Mesendoderm (in vitro differentiated cells): ENCODE measurements around the gene PEX16.

ENCODE experiments used
- DNase-seq: peaks from one replicate; pipeline ENCODE4 v3.0.0; 2013
- H2AK5ac ChIP-seq: 2 replicates; pipeline ENCODE4 v1.6.1; 2013; ENCODE audit warnings: low read length, inconsistent platforms
- H2BK120ac ChIP-seq: 2 replicates; pipeline ENCODE4 v1.6.1; 2013; ENCODE audit warnings: low read depth, mild to moderate bottlenecking, low read length, moderate library complexity, mixed read lengths
- H2BK15ac ChIP-seq: replicated peaks from 2 replicates; pipeline ENCODE4 v1.6.1; 2013; ENCODE audit warnings: low read depth, mild to moderate bottlenecking, moderate library complexity
- H2BK5ac ChIP-seq: 2 replicates; pipeline ENCODE4 v1.6.1; 2013; ENCODE audit warnings: low read length, inconsistent platforms
- H3K18ac ChIP-seq: 2 replicates; pipeline ENCODE4 v1.6.1; 2013; ENCODE audit warnings: mild to moderate bottlenecking, low read length, mixed read lengths
- H3K23ac ChIP-seq: one replicate; pipeline ENCODE4 v1.6.1; 2013; ENCODE audit warnings: low read length
- H3K27ac ChIP-seq: 2 replicates; pipeline ENCODE4 v1.5.1; 2013; ENCODE audit warnings: low read depth, mild to moderate bottlenecking, inconsistent platforms, low read length, moderate library complexity
- H3K27me3 ChIP-seq: 2 replicates; pipeline ENCODE4 v1.6.1; 2013; ENCODE audit warnings: low read length, control low read depth, mild to moderate bottlenecking, inconsistent platforms; ENCODE audit not compliant: insufficient read depth, poor library complexity
- H3K36me3 ChIP-seq: 2 replicates; pipeline ENCODE4 v1.6.1; 2013; ENCODE audit warnings: low read length, inconsistent platforms; ENCODE audit not compliant: control insufficient read depth, insufficient read depth
- H3K4ac ChIP-seq: one replicate; pipeline ENCODE4 v1.6.1; 2013; ENCODE audit warnings: low read depth, mild to moderate bottlenecking, low read length, moderate library complexity
- H3K4me1 ChIP-seq: 2 replicates; pipeline ENCODE4 v1.6.1; 2013; ENCODE audit warnings: low read depth, low read length, inconsistent platforms; ENCODE audit not compliant: control insufficient read depth
- H3K4me2 ChIP-seq: 2 replicates; pipeline ENCODE4 v1.6.1; 2013; ENCODE audit warnings: low read length
- H3K4me3 ChIP-seq: 2 replicates; pipeline ENCODE4 v1.5.1; 2013; ENCODE audit warnings: mild to moderate bottlenecking, low read length
- H3K56ac ChIP-seq: one replicate; pipeline ENCODE4 v1.6.1; 2013; ENCODE audit warnings: low read length
- H3K79me1 ChIP-seq: 2 replicates; pipeline ENCODE4 v1.6.1; 2013; ENCODE audit warnings: low read length, inconsistent platforms
- H3K79me2 ChIP-seq: 2 replicates; pipeline ENCODE4 v1.6.1; 2013; ENCODE audit warnings: mild to moderate bottlenecking, low read length; ENCODE audit not compliant: control insufficient read depth, insufficient read depth
- H3K9ac ChIP-seq: 2 replicates; pipeline ENCODE4 v1.6.1; 2013; ENCODE audit warnings: low read length, inconsistent platforms
- H4K5ac ChIP-seq: one replicate; pipeline ENCODE4 v1.6.1; 2013; ENCODE audit warnings: low read length
- H4K8ac ChIP-seq: one replicate; pipeline ENCODE4 v1.6.1; 2013; ENCODE audit warnings: low read depth, mild to moderate bottlenecking, control low read depth, low read length, moderate library complexity
- WGBS: extraction: QIAGEN DNeasy Blood & Tissue Kit; methylation state at CpG from one replicate; pipeline ENCODE4 v1.1.7; 2013; ENCODE audit warnings: low lambda C conversion rate, missing lambda C conversion rate; ENCODE audit not compliant: insufficient coverage; ENCODE audit errors: extremely low coverage; 5-methylcytosine and 5-hydroxymethylcytosine counted together

The PEX16 gene

GRCh38 chr11:45864041-45864440 lies 53.6 kb downstream of the PEX16 start:
- Histone ChIP-seq H2BK5ac (no peak overlapping the region), H3K18ac (no peak overlapping the region), H3K27me3 (no peaks in the 10 kb centered on the region), H3K23ac (no peak overlapping the region), H3K4me1 (no peaks in the 10 kb centered on the region), H2AK5ac (no peak overlapping the region), H3K56ac (no peak overlapping the region), H3K4me3 (no peak overlapping the region), H4K8ac (no peak overlapping the region), H3K79me2 (no peaks in the 10 kb centered on the region), H3K36me3 (peaks cover 5% of the 10 kb centered on the region), H3K4me2 (no peak overlapping the region), H2BK120ac (no peak overlapping the region), H3K79me1 (no peaks in the 10 kb centered on the region), H3K4ac (no peak overlapping the region), H3K27ac (no peak overlapping the region), H4K5ac (no peak overlapping the region), H3K9ac (no peak overlapping the region), H2BK15ac (no peak overlapping the region)
- DNase-seq: no peak

GRCh38 chr11:45860764-45861510 lies 56.7 kb downstream of the PEX16 start:
- WGBS: no CpG with 5 or more reads among the region's 10 CpGs
- no peak overlapping the region for H3K23ac ChIP-seq
- H2BK120ac ChIP-seq: no peak overlapping the region
- no peak overlapping the region for H3K9ac ChIP-seq
- no peak overlapping the region for H3K4me2 ChIP-seq
- H3K79me1 ChIP-seq: no peaks in the 10 kb centered on the region
- no peaks in the 10 kb centered on the region for H3K27me3 ChIP-seq
- H4K5ac ChIP-seq: no peak overlapping the region
- H2BK15ac ChIP-seq: no peak overlapping the region
- no peak overlapping the region for H4K8ac ChIP-seq
- H3K18ac ChIP-seq: no peak overlapping the region
- H3K36me3 ChIP-seq: peaks cover 5% of the 10 kb centered on the region
- DNase-seq: no peak
- no peak overlapping the region for H3K4ac ChIP-seq
- H3K56ac ChIP-seq: no peak overlapping the region
- H2AK5ac ChIP-seq: no peak overlapping the region
- no peak overlapping the region for H3K27ac ChIP-seq
- H2BK5ac ChIP-seq: no peak overlapping the region
- peaks cover 5% of the 10 kb centered on the region for H3K4me1 ChIP-seq
- no peak overlapping the region for H3K4me3 ChIP-seq
- H3K79me2 ChIP-seq: no peaks in the 10 kb centered on the region

- no CpG with 5 or more reads among the region's 5 CpGs for WGBS
- DNase-seq: no peak
- Histone ChIP-seq H4K8ac (no peak overlapping the region), H3K36me3 (peaks cover 5% of the 10 kb centered on the region), H3K4me3 (no peak overlapping the region), H3K23ac (no peak overlapping the region), H3K18ac (no peak overlapping the region), H3K9ac (no peak overlapping the region), H2BK5ac (no peak overlapping the region), H3K4ac (no peak overlapping the region), H2BK15ac (no peak overlapping the region), H4K5ac (no peak overlapping the region), H3K4me2 (no peak overlapping the region), H3K79me1 (no peaks in the 10 kb centered on the region), H3K27me3 (no peaks in the 10 kb centered on the region), H3K56ac (no peak overlapping the region), H3K4me1 (peaks cover 5% of the 10 kb centered on the region), H3K27ac (no peak overlapping the region), H3K79me2 (no peaks in the 10 kb centered on the region), H2BK120ac (no peak overlapping the region), H2AK5ac (no peak overlapping the region)
Observed at GRCh38 chr11:45860348-45860747, 57.3 kb downstream of the PEX16 start.
